ENCODE data around the gene ZDBF2.

The ZDBF2 gene

GRCh38 chr2:206274434-206275311 is at the start of gene ZDBF2:
Gene ZDBF2 (plus strand): TSS chr2:206274663. CDS start chr2:206281850, 7,187 bp downstream.
- CTCF ChIA-PET = interaction anchor here (0.6 to 1.7 kb wide), 5 partner anchors 10 to 114 kb away, joined by 3 to 8 read pairs (median 3); no protein-coding TSS in a partner anchor
- Histone ChIP-seq H3K4me1 (ENCODE audit: control insufficient read depth, insufficient read depth, low read length) (peaks cover 10% of the 10 kb centered on the region; the same call in 1 of the 2 replicates), H3K27ac (ENCODE audit: extremely low read depth, low read depth, low read length) (peak within 1 kb of the TSS; percentile 99), H3K9me3 (ENCODE audit: control insufficient read depth, insufficient read depth, low read depth, low read length) (no peaks in the 10 kb centered on the region), H3K36me3 (ENCODE audit: control insufficient read depth in 2 of 2, insufficient read depth in 1 of 2, low read length in 2 of 2) (no peaks in the 10 kb centered on the region; a peak in 1 of 3 replicates), H3K4me3 (ENCODE audit: low read depth, low read length) (peak within 1 kb of the TSS; percentile 95)
- POLR2A ChIA-PET = interaction anchor here (0.5 to 1.7 kb wide), 11 partner anchors 9 to 1353 kb away, joined by 3 to 6 read pairs (median 4); partner anchors contain the start of genes EEF1B2 and NDUFS1
- TF ChIP-seq ZNF660 (tag by site-specific recombination; IDR thresholded peaks at IDR 0.05) (no peak; the same call in 1 of the 2 replicates), ZNF585B (tag by site-specific recombination; IDR thresholded peaks at IDR 0.05) (no peak), ZNF2 (tag by site-specific recombination; IDR thresholded peaks at IDR 0.05) (0 out of 2 replicates have a peak, but pooled peaks have one; percentile 11), ZBTB11 (tag by site-specific recombination; conservative IDR thresholded peaks at IDR 0.05; ENCODE audit: low read depth) (peak; percentile 86), ZNF121 (tag by site-specific recombination; IDR thresholded peaks at IDR 0.05) (no peak), ZBTB17 (tag by site-specific recombination; IDR thresholded peaks at IDR 0.05) (peak; percentile 36; the same call in 1 of the 2 replicates), ZNF423 (tag by site-specific recombination; IDR thresholded peaks at IDR 0.05) (peak; percentile 82; the same call in 1 of the 2 replicates), ZBTB8A (tag by site-specific recombination; IDR thresholded peaks at IDR 0.05) (peak; percentile 76), ZNF639 (tag by site-specific recombination; IDR thresholded peaks at IDR 0.05) (no peak), KLF10 (tag by site-specific recombination; IDR thresholded peaks at IDR 0.05) (peak; percentile 34; the same call in 1 of the 2 replicates), SP7 (tag by site-specific recombination; IDR thresholded peaks at IDR 0.05) (peak; percentile 19; the same call in 1 of the 2 replicates), BCL11A (tag by site-specific recombination; IDR thresholded peaks at IDR 0.05; ENCODE audit: low read depth) (0 out of 2 replicates have a peak, but pooled peaks have one; percentile 15), SP3 (tag by site-specific recombination; IDR thresholded peaks at IDR 0.05) (peak; percentile 64), ZNF184 (tag by site-specific recombination; IDR thresholded peaks at IDR 0.05) (no peak), ZIC2 (tag by site-specific recombination; IDR thresholded peaks at IDR 0.05) (peak; percentile 75), ZFP37 (tag by site-specific recombination; IDR thresholded peaks at IDR 0.05) (0 out of 2 replicates have a peak, but pooled peaks have one; percentile 24), ZBTB26 (tag by site-specific recombination; optimal IDR thresholded peaks at IDR 0.05) (peak; percentile 77), ZBTB20 (tag by site-specific recombination; IDR thresholded peaks at IDR 0.05) (peak; percentile 79), ZNF223 (tag by site-specific recombination; IDR thresholded peaks at IDR 0.05) (no peak), ZNF692 (tag by site-specific recombination; IDR thresholded peaks at IDR 0.05) (peak; percentile 100), ZFHX2 (tag by site-specific recombination; conservative IDR thresholded peaks at IDR 0.05) (0 out of 2 replicates have a peak, but pooled peaks have one; percentile 29), ZNF580 (tag by site-specific recombination; IDR thresholded peaks at IDR 0.05) (0 out of 2 replicates have a peak, but pooled peaks have one; percentile 27), SP2 (tag by site-specific recombination; IDR thresholded peaks at IDR 0.05) (peak; percentile 57), ZNF629 (tag by site-specific recombination; IDR thresholded peaks at IDR 0.05) (peak; percentile 95), ZNF335 (tag by site-specific recombination; conservative IDR thresholded peaks at IDR 0.05) (peak; percentile 88), GLIS2 (tag by site-specific recombination; IDR thresholded peaks at IDR 0.05) (0 out of 2 replicates have a peak, but pooled peaks have one; percentile 11), ZFP69B (tag by site-specific recombination; IDR thresholded peaks at IDR 0.05) (peak; percentile 98), INSM2 (tag by site-specific recombination; IDR thresholded peaks at IDR 0.05) (no peak)
